Stimulated activated CD4-positive, alpha-beta T cell treated with anti-CD3 and anti-CD28 coated beads, Interleukin-15, amount 100 ng/mL, for 1 hour (primary cell): ENCODE data around the gene CCT5.
"Not testable (repeated sequence)": the region's sequence is repeated elsewhere in the genome, so short reads cannot be mapped to it uniquely, and the experiment has no call there.

Experiments used
- DNase-seq, 2 donors: peaks; one replicate each; pipeline ENCODE4 v3.0.0-alpha.2; 2020; ENCODE audit warnings: low read depth in 1 of 2, low spot score in 1 of 2

CCT5 gene

DNA sequence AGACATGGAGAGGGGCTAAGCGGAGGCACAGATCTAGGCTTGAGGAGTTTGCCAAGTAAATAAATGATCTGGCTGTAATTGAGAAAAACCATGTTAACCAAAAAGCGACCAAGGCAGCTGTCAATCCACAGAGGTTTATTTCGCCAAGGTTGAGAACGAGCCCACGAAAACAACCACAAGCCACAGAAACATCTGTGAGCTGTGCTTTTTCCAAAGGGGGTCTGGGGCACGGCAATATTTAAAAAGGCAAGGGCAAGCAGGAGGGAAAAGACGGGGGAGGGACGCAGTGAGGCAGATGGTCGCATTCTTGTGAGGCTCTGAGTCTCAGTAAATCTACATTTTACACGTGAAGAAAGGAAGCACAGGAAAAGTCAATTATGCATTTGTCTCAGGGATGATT is 25.4 kb downstream of the CCT5 start:
- DNase-seq: no peak

DNA sequence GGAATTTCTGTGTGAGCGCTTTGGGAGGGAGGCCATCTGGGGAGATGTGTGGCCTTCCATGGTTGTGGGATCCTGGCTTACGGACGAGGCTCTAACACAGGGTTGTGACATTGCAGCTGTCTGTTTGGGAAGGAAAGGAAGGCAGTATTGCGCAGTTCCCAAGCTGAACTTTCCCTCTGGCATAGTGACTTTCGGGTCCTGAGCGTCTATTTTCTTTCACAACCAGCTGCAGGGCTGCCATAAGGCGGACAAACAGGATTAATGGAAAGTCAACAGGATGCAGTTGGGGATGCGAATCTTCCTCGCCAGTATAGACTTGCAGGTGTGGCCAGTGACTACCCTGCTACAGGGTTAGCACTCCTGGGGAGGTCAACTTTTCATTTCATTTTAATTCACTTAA is 25.9 kb downstream of the CCT5 start:
- DNase-seq: no peak

DNA sequence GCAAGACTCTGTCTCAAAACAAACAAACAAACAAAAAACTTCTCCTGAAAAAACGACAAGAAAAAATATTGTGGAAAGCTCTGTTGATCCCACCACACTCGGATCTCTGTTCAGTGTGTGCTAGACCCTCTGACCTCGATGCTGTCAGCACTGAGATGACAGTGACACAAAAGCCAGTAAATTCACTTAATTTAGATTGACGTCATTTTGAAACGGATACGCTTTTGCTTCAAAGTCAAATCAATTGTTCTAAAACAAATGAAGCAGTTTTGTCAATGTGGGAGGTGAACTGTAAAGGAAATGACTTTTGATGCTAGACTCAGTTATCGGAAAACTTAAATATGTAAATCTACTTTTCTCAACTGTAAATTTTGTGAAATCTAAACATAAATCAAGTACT is 26.6 kb downstream of the CCT5 start:
- no peak for DNase-seq

DNA sequence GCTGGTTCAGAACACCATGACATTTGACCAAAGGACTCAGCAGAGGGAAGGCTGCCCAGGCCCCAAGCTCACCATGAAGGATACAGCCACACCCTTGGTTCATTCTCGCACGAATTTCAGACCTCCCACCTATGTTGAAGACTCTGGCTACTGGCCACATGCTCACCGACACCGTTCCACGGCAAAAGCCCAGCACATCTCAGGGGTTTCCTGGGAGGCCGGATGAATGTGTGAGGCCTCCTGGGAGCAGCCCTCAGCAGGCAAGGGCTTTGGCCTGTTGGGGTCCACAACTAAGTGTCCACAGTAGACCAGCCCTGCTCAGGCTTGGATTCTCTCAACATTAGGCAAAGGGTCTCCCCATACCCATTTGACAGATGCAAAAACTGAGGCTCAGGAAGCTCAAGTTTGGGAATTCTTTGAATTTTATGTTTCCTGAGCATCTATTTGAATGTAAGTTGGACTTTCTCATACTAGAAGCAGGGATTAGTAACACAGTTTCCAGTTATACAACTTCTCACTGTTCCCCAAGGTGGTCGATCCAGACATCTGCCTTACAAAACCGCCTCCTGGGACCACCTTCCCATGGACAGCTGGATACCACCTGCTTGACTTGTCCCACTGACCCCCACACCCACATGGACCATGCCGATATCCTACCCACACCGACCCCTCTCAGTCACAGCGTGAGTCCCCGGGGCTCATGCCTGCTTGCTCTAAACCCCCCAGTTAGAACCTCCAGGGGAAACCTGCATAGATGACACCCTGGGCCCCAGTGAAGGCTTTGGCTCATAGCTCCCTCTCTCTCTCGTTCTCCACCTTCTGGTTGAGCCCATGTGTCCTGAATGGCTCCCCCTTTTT is 27.9 kb downstream of the CCT5 start:
- DNase-seq: no peak

DNA sequence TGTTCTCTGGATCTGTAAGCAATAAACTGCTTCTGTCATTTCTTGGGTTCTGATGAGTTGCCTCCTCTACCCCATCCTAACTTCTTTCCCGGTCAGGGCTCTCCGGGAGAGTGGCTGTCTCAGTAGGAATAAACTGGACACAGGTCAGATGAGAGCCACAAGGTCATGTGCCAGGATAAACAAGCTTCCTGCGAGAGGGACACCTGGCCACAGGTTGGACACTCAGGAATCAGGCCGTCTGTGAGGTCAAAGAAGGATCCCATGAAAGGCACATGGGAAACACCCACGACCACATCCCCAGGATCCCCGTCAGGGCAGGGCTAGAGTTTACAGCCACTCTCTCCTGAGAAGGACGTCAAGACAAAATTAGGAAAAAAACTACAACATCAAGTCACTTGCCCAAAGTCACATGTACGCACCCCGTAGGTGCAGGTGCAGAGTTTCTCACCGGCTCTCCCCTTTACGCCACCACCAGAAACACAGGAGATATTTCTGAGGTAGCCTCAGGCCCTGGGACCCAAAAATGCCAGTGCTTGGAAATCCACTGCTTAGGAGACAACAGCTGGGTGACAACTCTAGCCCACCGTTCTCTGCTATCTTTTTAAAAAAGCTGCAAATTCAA is 28.7 kb downstream of the CCT5 start:
- no peak for DNase-seq

DNA sequence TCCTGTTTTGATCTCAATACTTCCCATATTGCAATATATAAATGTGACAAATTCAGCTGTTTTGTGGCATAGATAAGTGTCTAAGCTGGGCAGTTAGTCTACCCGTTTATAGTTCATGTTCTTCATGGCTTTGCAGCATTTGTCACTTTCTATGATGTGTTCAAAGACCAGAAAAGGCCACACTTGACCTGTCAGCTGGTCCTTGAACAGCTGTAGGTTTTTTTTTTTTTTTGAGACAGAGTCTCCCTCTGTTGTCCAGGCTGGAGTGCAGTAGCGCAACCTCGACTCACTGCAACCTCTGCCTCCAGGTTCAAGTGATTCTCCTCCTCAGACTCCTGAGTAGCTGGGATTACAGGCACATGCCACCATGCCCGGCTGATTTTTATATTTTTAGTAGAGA is 29.2 kb downstream of the CCT5 start:
- no peak for DNase-seq

DNA sequence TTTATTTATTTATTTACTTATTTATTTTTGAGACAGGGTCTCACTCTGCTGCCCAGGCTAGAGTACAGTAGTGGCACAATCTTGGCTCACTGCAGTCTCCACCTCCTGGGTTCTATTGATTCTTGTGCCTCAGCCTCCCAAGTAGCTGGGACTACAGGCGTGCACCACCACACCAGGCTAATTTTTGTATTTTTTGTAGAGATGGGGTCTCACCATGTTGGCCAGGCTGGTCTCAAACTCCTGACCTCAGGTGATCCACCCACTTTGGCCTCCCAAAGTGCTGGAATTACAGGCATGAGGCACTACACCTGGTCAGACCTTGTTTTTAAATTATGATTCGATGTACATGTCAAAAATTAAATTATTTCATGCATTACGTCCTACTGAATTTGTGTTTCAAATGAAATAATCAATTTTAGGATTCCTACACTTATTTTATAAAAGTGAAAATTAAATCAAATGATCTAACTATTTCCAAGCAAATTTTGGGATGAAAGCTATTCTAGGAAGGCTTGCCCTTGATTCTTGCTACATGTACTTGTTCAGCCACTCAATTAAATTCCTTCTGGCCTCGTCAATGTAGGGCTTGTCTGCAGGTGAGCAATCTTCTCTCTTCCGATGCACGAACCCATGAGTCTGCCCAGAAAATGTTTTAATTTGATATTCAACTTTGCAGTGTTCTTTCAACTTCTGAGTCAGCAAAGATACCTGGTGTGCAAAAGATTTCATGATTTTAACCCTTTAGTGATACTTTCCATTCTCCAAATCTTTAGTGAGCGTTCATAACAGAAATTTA is 30.0 kb downstream of the CCT5 start:
- no peak for DNase-seq

DNA sequence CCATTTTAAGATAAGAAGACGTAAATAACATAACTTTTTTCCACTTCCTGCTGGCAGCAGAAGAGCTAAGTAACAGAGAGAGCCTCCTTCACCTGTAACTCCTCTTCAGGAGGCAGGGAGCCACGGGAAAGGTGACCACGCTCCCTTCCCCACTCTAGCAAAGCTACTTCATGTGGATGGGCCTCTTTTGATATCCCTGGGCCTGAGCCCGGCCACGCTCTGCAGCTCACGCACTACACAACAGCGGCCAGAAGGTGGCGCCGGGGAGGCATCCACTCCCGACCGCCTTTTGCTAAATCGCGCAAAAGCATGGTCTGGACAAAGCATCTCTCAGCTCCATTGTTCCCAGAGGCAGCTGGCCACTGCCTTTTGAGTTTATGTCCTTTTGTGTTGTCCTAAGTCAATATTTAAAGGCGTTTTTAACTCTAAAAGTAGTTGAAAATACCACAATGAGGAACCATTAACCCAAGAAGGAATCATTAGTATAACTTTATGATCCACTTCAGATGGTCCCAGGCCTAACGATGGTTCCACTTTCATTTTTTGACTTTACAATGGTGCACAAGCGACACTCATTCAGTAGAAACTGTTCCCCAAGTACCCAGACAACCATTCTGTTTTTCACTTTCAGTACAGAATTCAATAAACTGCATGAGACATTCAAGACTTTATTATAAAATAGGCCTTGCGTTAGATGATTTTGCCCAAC is 34.0 kb downstream of the CCT5 start:
- peak; percentile 46 to 70 for DNase-seq

DNA sequence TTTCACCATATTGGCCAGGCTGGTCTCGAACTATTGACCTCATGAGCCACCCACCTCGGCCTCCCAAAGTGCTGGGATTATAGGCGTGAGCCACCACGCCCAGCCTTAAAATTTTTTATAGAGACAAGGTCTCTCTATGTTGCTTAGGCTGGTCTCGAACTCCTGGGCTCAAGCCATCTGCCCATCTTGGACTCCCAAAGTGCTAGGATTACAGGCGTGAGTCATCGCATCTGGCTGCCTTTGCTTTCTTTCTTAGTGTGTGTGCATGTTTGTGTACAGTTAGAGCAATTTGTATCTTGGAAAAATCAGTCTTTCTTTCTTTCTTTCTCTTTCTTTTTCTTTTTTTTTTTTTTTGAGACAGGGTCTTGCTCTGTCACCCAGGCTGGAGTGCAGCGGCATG is 35.3 kb downstream of the CCT5 start:
- DNase-seq: not testable (repeated sequence)

DNA sequence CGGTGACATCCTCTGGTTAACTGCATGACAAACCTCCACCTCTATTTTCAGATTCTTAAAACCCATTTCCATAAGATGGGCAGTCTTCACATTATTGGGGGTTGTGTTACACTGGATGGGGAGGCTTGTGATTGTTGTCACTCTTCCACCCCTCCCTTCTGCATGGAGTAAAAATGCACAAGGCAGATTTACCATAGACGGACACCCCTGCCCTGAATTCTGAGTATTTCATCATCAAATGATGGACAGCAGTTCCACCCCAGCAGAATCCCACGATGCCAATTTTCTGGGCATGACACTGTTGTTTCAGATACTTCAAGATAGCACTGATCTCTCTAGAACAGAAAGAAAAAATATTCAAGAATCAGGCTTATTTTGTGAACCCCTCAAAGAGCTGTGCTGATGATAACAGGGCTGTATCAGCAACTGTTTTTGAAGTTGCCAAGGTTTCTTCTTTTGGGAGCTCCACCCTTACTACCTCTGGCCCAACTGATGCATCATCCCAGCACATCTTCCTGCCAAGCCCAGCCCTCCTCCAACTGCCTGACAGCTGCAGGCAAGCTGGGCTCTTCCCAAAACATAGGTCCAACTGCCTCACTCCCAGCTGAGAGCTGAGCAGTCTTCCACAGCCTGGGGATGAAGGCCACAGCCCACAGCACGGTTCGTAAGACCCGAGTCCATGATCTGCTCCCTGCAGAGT is 36.2 kb downstream of the CCT5 start:
- no peak for DNase-seq

DNA sequence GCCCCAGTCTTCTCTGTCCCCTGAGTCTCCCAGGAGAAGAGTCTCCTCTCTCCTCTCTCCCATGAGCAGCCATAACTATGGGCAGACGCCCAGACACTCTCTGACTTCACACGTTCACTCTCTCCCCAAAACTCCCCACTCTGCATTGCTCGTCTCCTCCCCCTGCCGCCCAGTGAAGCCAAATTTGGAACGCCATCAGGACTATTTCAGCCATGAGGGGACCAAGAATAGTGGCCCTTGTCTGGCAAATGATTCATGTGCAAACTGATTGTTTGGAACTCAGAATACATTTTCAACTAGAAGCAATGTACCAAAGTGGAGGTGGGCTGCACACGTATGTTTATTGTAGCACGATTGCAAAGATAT is 36.8 kb downstream of the CCT5 start:
- DNase-seq: no peak

DNA sequence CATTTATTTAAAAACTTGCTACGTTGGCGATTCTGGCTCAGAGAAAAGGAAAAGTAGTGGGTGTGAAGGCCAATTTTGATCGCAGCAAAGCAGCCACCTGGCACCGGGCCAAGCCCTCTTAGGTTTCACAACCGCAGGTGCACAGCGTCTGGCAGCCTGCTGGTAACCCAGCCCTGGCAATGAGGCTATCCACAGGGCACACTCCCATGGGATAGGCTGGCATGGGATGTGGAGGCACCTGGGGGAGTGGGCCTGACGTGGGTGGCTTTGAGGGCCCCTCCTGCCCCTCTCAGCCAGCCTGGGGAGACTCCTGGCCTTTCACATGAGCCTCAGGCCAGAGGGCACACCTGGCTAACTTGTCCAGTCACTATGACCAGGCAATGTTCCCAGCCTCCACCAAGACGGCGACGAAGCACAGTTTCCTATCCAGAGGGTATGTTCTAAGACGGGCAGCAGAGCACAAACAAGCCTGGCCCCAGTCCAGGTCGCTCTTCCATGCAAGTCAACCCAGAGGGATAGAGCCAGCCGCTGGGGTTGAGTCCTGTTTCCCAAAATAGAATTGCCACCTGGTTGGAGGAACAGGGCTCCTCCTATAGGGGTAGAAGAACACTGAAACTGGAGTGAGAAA is 38.6 kb downstream of the CCT5 start:
- no peak for DNase-seq

DNA sequence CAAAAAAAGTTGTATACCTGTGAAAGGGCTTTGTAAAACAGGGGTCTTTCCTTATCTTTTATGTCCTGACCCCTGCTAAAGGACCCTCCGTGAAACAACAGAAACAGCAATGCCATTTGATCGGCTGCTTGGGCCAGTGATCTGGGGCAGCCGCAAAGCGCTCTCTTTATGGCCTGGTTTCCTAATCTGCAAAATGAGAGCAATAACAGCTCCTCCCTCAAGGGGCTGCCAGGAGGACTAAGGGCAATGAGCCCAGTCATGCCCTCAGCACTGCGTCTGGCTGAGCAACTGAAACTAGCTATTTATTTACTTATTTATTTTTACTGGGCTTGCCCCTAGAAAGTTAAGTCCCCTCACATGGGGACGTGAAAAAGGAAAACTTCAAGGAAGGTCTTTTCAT is 39.3 kb downstream of the CCT5 start:
- no peak for DNase-seq

DNA sequence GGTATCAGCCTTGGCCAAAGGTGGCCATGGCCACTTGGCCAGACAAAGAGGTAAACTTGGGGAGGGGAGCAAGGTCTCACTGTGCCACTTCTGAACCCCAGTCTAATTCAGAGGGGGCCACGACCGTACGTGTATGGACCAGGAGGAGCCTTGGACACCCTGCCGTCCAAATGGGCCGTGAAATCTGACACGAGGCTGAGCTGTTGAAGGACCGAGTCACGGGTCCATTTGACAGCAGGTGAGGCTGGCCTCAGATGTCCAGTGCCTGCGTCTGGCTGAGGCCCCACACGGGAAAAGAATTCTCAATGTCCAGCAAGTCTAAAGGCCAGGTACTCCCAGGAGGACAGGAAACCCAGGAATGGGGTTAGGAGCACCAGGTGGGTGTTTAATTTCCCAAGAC is 39.9 kb downstream of the CCT5 start:
- DNase-seq: no peak

DNA sequence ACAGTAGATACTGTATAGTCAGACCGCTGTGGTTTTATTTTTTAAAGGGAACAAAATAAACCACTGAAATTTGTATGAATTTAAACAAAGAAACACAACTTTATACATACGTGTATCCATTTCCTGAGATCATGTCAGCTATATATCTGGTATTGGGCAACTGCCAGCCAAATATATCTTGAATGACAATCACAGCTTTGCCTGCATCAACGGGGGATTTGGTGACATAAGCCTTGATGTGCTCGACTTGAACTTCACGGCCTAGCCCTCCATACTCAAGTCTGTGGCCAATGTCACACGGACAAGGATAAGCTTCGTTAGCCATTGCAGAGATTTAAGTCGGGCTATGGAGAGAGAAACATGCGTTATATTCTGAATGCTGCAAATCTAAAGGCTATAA is 40.4 kb downstream of the CCT5 start:
- no peak for DNase-seq

DNA sequence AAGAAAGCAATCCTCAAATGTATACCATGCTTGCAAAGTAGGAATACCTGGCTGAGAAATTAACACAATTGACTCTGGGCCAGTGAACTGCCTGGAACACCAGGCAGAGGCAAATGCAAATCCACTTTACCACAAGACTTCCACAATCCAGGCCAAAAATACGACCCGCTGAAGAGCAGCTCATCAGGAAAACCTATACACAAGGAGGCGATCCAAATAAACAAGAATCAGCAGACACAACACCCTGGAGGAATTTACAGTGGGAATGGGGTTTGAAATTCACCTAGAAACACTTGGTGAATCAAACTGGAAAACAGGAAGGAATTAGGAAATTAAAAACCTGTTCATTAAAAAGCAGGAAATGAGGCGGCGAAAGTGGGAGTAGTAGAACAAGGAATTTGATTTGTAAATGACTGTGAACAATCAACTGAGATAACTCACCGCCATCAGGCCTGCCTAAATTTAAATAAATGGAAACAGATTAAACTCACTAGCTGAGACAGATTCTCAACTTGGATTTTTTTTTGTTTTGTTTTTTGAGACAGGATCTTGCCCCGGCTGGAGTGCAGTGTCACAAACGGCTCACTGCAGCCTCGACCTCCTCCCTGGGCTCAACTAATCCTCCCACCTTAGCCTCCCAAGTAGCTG is 41.7 kb downstream of the CCT5 start:
- no peak for DNase-seq

DNA sequence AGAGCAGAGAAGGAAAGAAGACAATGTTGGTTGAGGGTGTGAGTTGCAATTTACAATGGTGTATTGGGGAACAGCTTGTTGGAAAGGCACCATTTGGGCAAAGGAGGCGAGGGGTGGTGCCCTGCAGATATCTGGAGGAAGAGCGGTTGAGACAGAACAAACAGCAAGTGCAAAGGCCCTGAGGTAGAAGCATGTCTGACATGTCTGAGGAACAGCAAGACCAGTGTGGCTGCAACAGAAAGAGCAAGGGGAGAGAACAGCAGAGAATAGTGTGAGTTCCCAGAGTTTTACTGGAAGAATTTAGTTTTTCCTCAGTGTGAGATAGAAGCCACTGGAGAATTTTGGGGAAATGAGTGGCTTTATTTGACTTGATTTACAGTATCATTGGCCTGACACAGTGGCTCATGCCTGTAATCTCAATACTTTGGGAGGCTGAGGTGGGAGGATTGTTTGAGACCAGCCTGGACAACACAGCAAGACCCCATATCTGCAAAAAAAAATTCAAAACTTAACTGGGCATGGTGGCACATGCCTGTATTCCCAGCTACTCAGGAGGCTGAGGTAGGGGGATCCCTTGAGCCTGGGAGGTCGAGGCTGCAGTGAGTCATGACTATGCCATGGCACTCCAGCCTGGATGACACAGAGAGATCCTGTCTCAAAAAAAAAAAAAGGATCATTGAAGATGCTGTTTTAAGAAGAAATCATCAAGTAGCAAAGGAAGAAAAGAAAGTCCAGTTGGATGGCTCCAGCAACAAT is 44.0 kb downstream of the CCT5 start:
- DNase-seq: no peak

DNA sequence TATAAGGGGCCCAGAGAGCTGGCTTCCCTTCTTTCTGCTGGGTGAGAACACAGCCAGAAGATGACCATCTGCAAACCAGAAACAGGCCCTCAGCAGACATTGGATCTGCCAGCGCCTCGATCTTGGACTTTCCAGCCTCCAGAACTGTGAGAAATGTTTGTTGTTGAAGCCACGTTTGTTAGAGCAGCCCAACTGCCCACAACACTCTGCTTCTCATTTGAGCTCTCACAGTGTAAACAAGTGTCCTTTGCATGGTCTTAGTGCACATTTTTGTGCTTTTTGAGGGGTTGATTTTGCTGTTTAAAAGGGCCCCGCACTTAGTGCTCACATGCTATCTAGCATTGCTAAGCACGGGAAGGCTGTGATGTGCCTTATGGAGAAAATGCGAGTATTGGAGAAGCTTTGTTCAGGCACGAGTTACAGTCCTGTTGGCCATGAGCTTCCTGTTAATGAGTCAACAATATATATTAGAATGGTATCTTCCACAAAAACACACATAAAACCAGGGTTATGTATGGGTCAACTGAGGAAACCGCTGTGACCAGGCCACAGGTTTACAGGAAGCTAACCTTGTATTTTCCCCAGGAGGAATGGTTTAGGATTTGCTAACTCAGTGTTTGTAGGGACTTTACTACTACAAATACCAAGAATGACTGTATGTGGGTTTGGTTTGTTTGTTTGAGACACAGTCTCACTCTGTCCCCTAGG is 45.7 kb downstream of the CCT5 start:
- DNase-seq: no peak
